Astrocyte (in vitro differentiated cells and primary cell): ENCODE data around the gene JMJD1C. TPM values are rescaled to one million over a fixed set of nuclear protein-coding genes. Genes with fewer than 3 reads are reported as not detected.
"Not testable (repeated sequence)": the region's sequence is repeated elsewhere in the genome, so short reads cannot be mapped to it uniquely, and the experiment has no call there.

Experiments used
- DNase-seq: peaks from one replicate; pipeline ENCODE4 v3.0.0-alpha.2; 2010; ENCODE audit warnings: low read depth
- FAIRE-seq: peaks from 2 replicates; lab custom pipeline; 2011; peaks lifted over from hg19 to GRCh38; lab: Jason Lieb, UNC
- H2AFZ ChIP-seq: 2 replicates; pipeline ENCODE4 v1.6.0; 2012; ENCODE audit warnings: low read depth, low read length, inconsistent platforms
- H3K27ac ChIP-seq: 2 replicates; pipeline ENCODE4 v1.5.1; 2011; ENCODE audit warnings: low read depth, low read length, inconsistent platforms
- H3K27me3 ChIP-seq: 2 replicates; pipeline ENCODE4 v1.6.0; 2011; ENCODE audit warnings: low read length, inconsistent platforms; ENCODE audit not compliant: insufficient read depth
- H3K36me3 ChIP-seq: 2 replicates; pipeline ENCODE4 v1.5.1; 2011; ENCODE audit warnings: low read length, inconsistent platforms; ENCODE audit not compliant: insufficient read depth
- H3K4me1 ChIP-seq: 2 replicates; pipeline ENCODE4 v1.5.1; 2011; ENCODE audit warnings: low read length, inconsistent platforms; ENCODE audit not compliant: insufficient read depth
- H3K4me2 ChIP-seq: 2 replicates; pipeline ENCODE4 v1.6.0; 2012; ENCODE audit warnings: low read length, inconsistent platforms
- H3K4me3 ChIP-seq: 2 replicates; pipeline ENCODE4 v1.5.1; 2011; ENCODE audit warnings: low read depth, mild to moderate bottlenecking, low read length, inconsistent platforms; ENCODE audit not compliant: insufficient read depth
- H3K79me2 ChIP-seq: 2 replicates; pipeline ENCODE4 v1.6.0; 2012; ENCODE audit warnings: mild to moderate bottlenecking, low read length, inconsistent platforms; ENCODE audit not compliant: insufficient read depth
- H3K9ac ChIP-seq: 2 replicates; pipeline ENCODE4 v1.6.0; 2012; ENCODE audit warnings: mild to moderate bottlenecking, low read length, inconsistent platforms
- H3K9me3 ChIP-seq: 2 replicates; pipeline ENCODE4 v1.5.1; 2012; ENCODE audit warnings: low read depth, mild to moderate bottlenecking, low read length, inconsistent platforms; ENCODE audit not compliant: insufficient read depth
- H4K20me1 ChIP-seq: 2 replicates; pipeline ENCODE4 v1.6.0; 2012; ENCODE audit warnings: low read length, inconsistent platforms; ENCODE audit not compliant: insufficient read depth
- H3K27ac Mint-ChIP-seq: one replicate; pipeline ENCODE4 v1.8.0; 2021; ENCODE audit warnings: mild to moderate bottlenecking, mixed read lengths; ENCODE audit not compliant: unreplicated experiment
- H3K27me3 Mint-ChIP-seq: one replicate; pipeline ENCODE4 v1.8.0; 2021; ENCODE audit warnings: low read depth, mixed read lengths; ENCODE audit not compliant: unreplicated experiment
- H3K36me3 Mint-ChIP-seq: one replicate; pipeline ENCODE4 v1.8.0; 2021; ENCODE audit warnings: low read depth, mixed read lengths; ENCODE audit not compliant: unreplicated experiment
- H3K4me1 Mint-ChIP-seq: one replicate; pipeline ENCODE4 v1.8.0; 2021; ENCODE audit warnings: low read depth, mixed read lengths; ENCODE audit not compliant: unreplicated experiment
- H3K4me3 Mint-ChIP-seq: one replicate; pipeline ENCODE4 v1.8.0; 2021; ENCODE audit warnings: mild to moderate bottlenecking, moderate library complexity, mixed read lengths; ENCODE audit not compliant: unreplicated experiment
- H3K9me3 Mint-ChIP-seq: one replicate; pipeline ENCODE4 v1.8.0; 2021; ENCODE audit warnings: mild to moderate bottlenecking, mixed read lengths; ENCODE audit not compliant: unreplicated experiment
- EZH2 ChIP-seq: IDR thresholded peaks from 2 replicates; pipeline ENCODE4 v1.6.1; 2012; ENCODE audit warnings: mild to moderate bottlenecking, low read length, inconsistent platforms; ENCODE audit not compliant: insufficient read depth
- total RNA-seq: library from RNA; stranded (reverse); gene quantifications from 2 replicates; pipeline ENCODE4 v1.2.1, GENCODE V29; 2021
- TF ChIP-seq, protein P1 (sequence below): IDR thresholded peaks from 2 replicates; pipeline ENCODE4 v1.5.1; 2011; ENCODE audit warnings: low read depth, mild to moderate bottlenecking, inconsistent platforms, low read length, moderate library complexity; ENCODE audit not compliant: insufficient read depth

Gene JMJD1C
- total RNA-seq, 1 donor from 2014 or later, result 61.0 TPM

DNA sequence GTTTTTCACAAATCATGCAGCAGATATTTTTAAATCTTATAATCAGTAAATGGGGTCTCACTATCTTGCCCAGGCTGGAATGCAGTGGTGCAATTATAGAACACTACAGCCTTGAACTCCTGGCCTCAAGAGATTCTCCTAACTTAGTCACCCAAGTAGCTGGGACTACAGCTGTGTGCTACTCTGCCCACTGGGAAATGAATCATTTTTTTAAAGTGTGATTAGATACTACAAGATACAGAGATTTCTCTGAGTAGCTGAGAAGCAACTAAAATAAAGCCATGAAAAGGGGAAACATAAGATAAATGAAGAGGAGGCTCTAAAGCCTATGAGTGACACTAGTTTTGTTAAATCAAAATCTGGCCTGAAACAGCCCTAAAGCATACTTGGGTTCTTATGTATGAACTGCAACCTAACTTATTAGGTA lies 119.7 kb downstream of the JMJD1C start:
- Mint-ChIP-seq H3K4me3 (no peak overlapping the region), H3K36me3 (no peaks in the 10 kb centered on the region), H3K4me1 (peaks cover 2% of the 10 kb centered on the region), H3K27me3 (no peaks in the 10 kb centered on the region), H3K27ac (no peak overlapping the region), H3K9me3 (no peaks in the 10 kb centered on the region)
- Histone ChIP-seq H3K27ac (no peak overlapping the region), H3K9ac (no peak overlapping the region), H3K9me3 (no peaks in the 10 kb centered on the region), H3K4me1 (no peaks in the 10 kb centered on the region), H3K36me3 (no peaks in the 10 kb centered on the region), H3K79me2 (peaks cover 54% of the 10 kb centered on the region), H2AFZ (no peak overlapping the region), H4K20me1 (peaks cover 29% of the 10 kb centered on the region), H3K4me3 (no peak overlapping the region), H3K4me2 (no peak overlapping the region), H3K27me3 (no peaks in the 10 kb centered on the region)
- TF ChIP-seq, protein P1, sequence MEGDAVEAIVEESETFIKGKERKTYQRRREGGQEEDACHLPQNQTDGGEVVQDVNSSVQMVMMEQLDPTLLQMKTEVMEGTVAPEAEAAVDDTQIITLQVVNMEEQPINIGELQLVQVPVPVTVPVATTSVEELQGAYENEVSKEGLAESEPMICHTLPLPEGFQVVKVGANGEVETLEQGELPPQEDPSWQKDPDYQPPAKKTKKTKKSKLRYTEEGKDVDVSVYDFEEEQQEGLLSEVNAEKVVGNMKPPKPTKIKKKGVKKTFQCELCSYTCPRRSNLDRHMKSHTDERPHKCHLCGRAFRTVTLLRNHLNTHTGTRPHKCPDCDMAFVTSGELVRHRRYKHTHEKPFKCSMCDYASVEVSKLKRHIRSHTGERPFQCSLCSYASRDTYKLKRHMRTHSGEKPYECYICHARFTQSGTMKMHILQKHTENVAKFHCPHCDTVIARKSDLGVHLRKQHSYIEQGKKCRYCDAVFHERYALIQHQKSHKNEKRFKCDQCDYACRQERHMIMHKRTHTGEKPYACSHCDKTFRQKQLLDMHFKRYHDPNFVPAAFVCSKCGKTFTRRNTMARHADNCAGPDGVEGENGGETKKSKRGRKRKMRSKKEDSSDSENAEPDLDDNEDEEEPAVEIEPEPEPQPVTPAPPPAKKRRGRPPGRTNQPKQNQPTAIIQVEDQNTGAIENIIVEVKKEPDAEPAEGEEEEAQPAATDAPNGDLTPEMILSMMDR, result no peak
- no peak for TF ChIP-seq EZH2
- FAIRE-seq (no peak), DNase-seq (peak; percentile 51)

DNA sequence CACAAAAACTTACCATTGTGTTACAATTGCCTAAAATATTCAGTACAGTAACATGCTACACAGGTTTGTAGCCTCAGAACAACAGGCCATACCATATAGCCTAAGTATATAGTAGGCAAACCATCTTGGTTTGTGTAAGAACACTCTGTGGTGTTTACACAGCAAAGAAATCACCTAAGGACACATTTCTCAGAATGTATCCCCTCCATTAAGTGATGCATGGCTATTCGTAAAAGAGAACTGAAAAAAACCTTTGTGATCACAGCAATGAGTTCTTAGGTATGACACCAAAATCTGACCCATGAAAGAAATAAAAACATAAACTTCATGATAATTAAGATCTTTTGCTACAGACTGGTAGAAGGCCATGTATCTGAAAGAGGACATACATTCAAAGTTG lies 121.5 kb downstream of the JMJD1C start:
- no peak overlapping the region for H3K4me3 ChIP-seq
- no peaks in the 10 kb centered on the region for H3K36me3 ChIP-seq
- no peak overlapping the region for H3K27ac ChIP-seq
- no peaks in the 10 kb centered on the region for H3K27me3 ChIP-seq
- DNase-seq, result no peak
- H3K9ac ChIP-seq, result no peak overlapping the region
- no peak overlapping the region for H2AFZ ChIP-seq
- no peak for FAIRE-seq
- no peaks in the 10 kb centered on the region for H3K27me3 Mint-ChIP-seq
- H3K36me3 Mint-ChIP-seq, result no peaks in the 10 kb centered on the region
- peaks cover 1% of the 10 kb centered on the region for H3K4me1 Mint-ChIP-seq
- H3K4me2 ChIP-seq, result no peak overlapping the region
- TF ChIP-seq, protein P1, result no peak
- TF ChIP-seq EZH2, result no peak
- no peaks in the 10 kb centered on the region for H3K9me3 ChIP-seq
- peaks cover 66% of the 10 kb centered on the region for H3K79me2 ChIP-seq
- no peak overlapping the region for H3K4me3 Mint-ChIP-seq
- H3K27ac Mint-ChIP-seq, result no peak overlapping the region
- no peaks in the 10 kb centered on the region for H3K4me1 ChIP-seq
- H4K20me1 ChIP-seq, result peaks cover 33% of the 10 kb centered on the region
- H3K9me3 Mint-ChIP-seq, result no peaks in the 10 kb centered on the region

DNA sequence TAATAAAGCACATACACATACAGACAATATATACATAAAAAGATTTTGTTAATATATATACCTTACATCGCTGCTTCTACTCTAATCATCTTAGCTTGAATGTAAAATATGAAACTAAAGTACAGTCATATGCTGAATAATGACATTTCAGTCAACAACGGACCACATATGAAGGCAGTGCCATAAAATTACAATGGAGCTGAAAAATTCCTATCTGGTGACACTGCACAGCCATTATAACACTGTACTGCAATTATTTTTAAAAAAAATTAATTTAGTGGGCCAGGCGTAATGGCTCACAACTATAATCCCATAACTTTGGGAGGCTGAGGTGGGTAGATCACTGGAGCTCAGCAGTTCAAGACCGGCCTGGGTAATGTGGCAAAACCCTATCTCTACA lies 122.3 kb downstream of the JMJD1C start:
- Histone ChIP-seq H3K4me2 (no peak overlapping the region), H3K9ac (no peak overlapping the region), H3K4me1 (no peaks in the 10 kb centered on the region), H3K79me2 (peaks cover 70% of the 10 kb centered on the region), H4K20me1 (peaks cover 34% of the 10 kb centered on the region), H3K27me3 (no peaks in the 10 kb centered on the region), H3K36me3 (no peaks in the 10 kb centered on the region), H3K9me3 (no peaks in the 10 kb centered on the region), H2AFZ (no peak overlapping the region), H3K27ac (no peak overlapping the region), H3K4me3 (no peak overlapping the region)
- Mint-ChIP-seq H3K36me3 (no peaks in the 10 kb centered on the region), H3K4me1 (no peaks in the 10 kb centered on the region), H3K4me3 (no peak overlapping the region), H3K27ac (no peak overlapping the region), H3K27me3 (no peaks in the 10 kb centered on the region), H3K9me3 (no peaks in the 10 kb centered on the region)
- FAIRE-seq (no peak), DNase-seq (peak; percentile 24)
- TF ChIP-seq, protein P1, result no peak
- no peak for TF ChIP-seq EZH2

- Histone ChIP-seq H3K79me2 (peaks cover 63% of the 10 kb centered on the region), H4K20me1 (peaks cover 34% of the 10 kb centered on the region)
- not testable (repeated sequence) for H3K4me1 ChIP-seq, H3K9ac ChIP-seq, H3K27ac ChIP-seq, H3K4me2 ChIP-seq, H2AFZ ChIP-seq, H3K27me3 ChIP-seq, H3K27ac Mint-ChIP-seq, H3K4me3 Mint-ChIP-seq, FAIRE-seq, H3K36me3 ChIP-seq, H3K9me3 ChIP-seq, H3K4me3 ChIP-seq, DNase-seq, H3K36me3 Mint-ChIP-seq, H3K27me3 Mint-ChIP-seq, H3K4me1 Mint-ChIP-seq, H3K9me3 Mint-ChIP-seq
Observed at GRCh38 chr10:63339640-63340039, 126.1 kb downstream of the JMJD1C start.
